ENCODE data around the gene MDFIC. TPM values are rescaled to one million over a fixed set of nuclear protein-coding genes. Genes with fewer than 3 reads are reported as not detected.

The MDFIC gene
- total and polyA plus RNA-seq, 2 of the 4 experiments (the other 2 are of a cell fraction), result 16.9 to 35.0 TPM

DNA sequence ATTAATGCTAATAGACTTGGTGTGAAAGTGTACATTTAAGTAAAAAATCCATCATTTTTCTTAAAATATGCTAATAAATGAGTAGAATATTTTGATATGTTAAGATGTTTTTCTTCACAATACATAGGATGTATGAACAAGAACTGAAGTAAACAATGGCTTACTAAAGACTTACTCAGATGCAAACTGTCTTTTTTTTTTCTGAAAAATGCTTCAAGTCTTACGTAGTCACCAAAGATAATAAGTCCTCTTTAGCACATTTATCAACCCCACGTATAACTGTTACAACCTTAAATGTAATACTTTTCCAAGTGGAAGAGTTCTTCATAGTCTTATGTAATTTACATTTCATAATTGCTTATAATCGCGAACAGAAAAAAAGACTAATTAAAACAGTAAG lies 54.8 kb downstream of the MDFIC start:
- peaks cover 2% of the 10 kb centered on the region for H3K36me3 ChIP-seq (ENCODE audit: control insufficient read depth, insufficient read depth, low read length)
- H2BK20ac ChIP-seq (ENCODE audit: low read depth, low read length), result no peak overlapping the region
- no peaks in the 10 kb centered on the region; the same call in 1 of the 2 replicates for H4K20me1 ChIP-seq (ENCODE audit: insufficient read depth, low read length)
- dilution Hi-C loops (cut with HindIII; ENCODE audit: low sequenced_read_pairs, unreplicated experiment) (no loop called here), in situ Hi-C loops (cut with MboI; ENCODE audit: low sequenced_read_pairs) (no loop called here), intact Hi-C loops (cut with micrococcal nuclease) (no loop called here)
- no peak overlapping the region for H2AFZ ChIP-seq (replicated peaks; ENCODE audit: low read length, poor library complexity)
- H3K4me2 ChIP-seq (ENCODE audit: low read depth, low read length), result no peak overlapping the region; the same call in 1 of the 2 replicates
- H2BK15ac ChIP-seq (ENCODE audit: low read depth, low read length), result no peak overlapping the region
- ChIA-PET POLR2A (ENCODE audit: unreplicated experiment) (no interaction called here), CTCF (no interaction called here)
- no peak overlapping the region for H2BK5ac ChIP-seq (ENCODE audit: low read depth, low read length, poor library complexity, severe bottlenecking)
- ATAC-seq (ENCODE audit: low read depth), result peak; percentile 54
- no CpG with 5 or more reads among the region's 4 CpGs for WGBS, 2 experiments (ENCODE audit: extremely low coverage in 2 of 2, insufficient read length in 1 of 2)
- peaks cover 5% of the 10 kb centered on the region for H3K9me1 ChIP-seq (ENCODE audit: insufficient read depth, low read length)
- no peak overlapping the region for H3K27ac ChIP-seq (ENCODE audit: insufficient read depth, low read length)
- no peaks in the 10 kb centered on the region for H3K27me3 ChIP-seq (ENCODE audit: control insufficient read depth, insufficient read depth, low read length)
- no peak overlapping the region for H4K8ac ChIP-seq (ENCODE audit: low read depth in 2 of 2, low read length in 2 of 2)
- no peak overlapping the region for H3K18ac ChIP-seq (ENCODE audit: low read depth, low read length)
- peak; percentile 64 for DNase-seq
- H3K9me3 ChIP-seq (ENCODE audit: control insufficient read depth, insufficient read depth, low read length), result no peaks in the 10 kb centered on the region
- no peak overlapping the region for H3K4me3 ChIP-seq (ENCODE audit: insufficient read depth, low read depth, low read length)
- no peak overlapping the region for H2AK9ac ChIP-seq (replicated peaks; ENCODE audit: low read depth, low read length, poor library complexity)
- no peak overlapping the region for H3K4ac ChIP-seq (ENCODE audit: low read depth, low read length)
- H3K14ac ChIP-seq (replicated peaks; ENCODE audit: low read depth, low read length), result no peak overlapping the region
- TF ChIP-seq, protein P1, sequence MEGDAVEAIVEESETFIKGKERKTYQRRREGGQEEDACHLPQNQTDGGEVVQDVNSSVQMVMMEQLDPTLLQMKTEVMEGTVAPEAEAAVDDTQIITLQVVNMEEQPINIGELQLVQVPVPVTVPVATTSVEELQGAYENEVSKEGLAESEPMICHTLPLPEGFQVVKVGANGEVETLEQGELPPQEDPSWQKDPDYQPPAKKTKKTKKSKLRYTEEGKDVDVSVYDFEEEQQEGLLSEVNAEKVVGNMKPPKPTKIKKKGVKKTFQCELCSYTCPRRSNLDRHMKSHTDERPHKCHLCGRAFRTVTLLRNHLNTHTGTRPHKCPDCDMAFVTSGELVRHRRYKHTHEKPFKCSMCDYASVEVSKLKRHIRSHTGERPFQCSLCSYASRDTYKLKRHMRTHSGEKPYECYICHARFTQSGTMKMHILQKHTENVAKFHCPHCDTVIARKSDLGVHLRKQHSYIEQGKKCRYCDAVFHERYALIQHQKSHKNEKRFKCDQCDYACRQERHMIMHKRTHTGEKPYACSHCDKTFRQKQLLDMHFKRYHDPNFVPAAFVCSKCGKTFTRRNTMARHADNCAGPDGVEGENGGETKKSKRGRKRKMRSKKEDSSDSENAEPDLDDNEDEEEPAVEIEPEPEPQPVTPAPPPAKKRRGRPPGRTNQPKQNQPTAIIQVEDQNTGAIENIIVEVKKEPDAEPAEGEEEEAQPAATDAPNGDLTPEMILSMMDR (conservative IDR thresholded peaks at IDR 0.05; ENCODE audit: low read depth, low read length), result no peak
- TF ChIP-seq, protein P2, sequence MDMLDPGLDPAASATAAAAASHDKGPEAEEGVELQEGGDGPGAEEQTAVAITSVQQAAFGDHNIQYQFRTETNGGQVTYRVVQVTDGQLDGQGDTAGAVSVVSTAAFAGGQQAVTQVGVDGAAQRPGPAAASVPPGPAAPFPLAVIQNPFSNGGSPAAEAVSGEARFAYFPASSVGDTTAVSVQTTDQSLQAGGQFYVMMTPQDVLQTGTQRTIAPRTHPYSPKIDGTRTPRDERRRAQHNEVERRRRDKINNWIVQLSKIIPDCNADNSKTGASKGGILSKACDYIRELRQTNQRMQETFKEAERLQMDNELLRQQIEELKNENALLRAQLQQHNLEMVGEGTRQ (IDR thresholded peaks at IDR 0.05; ENCODE audit: low read depth, low read length), result no peak
- TF ChIP-seq MXI1 (IDR thresholded peaks at IDR 0.05; ENCODE audit: borderline replicate concordance, low read depth, low read length) (no peak), RFX5 (IDR thresholded peaks at IDR 0.05; ENCODE audit: low read depth, low read length) (no peak), NFE2L2 (IDR thresholded peaks at IDR 0.05; ENCODE audit: low read depth, low read length) (no peak)
- H4K91ac ChIP-seq (ENCODE audit: insufficient read depth, low read depth, low read length), result no peak overlapping the region
- H4K5ac ChIP-seq (ENCODE audit: low read depth, low read length), result no peak overlapping the region
- H3K23ac ChIP-seq (ENCODE audit: low read depth, low read length), result no peak overlapping the region
- H3K56ac ChIP-seq (ENCODE audit: extremely low read depth, insufficient read depth, low read length), result no peak overlapping the region
- H3K9ac ChIP-seq (ENCODE audit: low read depth, low read length), result no peak overlapping the region
- no peak overlapping the region for H2BK120ac ChIP-seq (ENCODE audit: low read depth, low read length)
- H3K79me1 ChIP-seq (ENCODE audit: low read depth in 1 of 2, low read length in 2 of 2), result peaks cover 11 to 34% of the 10 kb centered on the region in 2 experiments
- peaks cover 10% of the 10 kb centered on the region for H3K4me1 ChIP-seq (ENCODE audit: control insufficient read depth, insufficient read depth, low read length)
- H2AK5ac ChIP-seq (ENCODE audit: low read depth, low read length), result no peak overlapping the region
- BruUV-seq (replicated peaks), result no TSS peak

Measured in IMR-90 (cell line).